ENCODE measurements around the gene KSR2.

DNA sequence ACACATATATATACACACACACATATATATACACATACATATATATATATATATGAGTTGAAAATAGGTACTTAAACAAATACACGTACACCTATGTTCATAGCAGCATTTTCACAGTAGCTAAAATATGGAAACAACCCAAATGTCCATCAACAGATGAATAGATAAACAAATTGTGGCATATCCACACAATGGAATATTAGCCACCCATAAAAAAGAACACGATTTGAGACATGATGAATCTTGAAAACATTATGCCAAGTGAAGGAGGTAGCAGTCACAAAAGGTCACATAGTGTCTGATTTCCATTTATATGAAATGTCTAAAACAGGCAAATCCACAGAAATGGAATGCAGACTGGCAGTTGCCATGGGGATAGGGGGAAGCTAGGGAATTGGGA lies 276.3 kb downstream of the KSR2 start:
- TF ChIP-seq POLR2A (IDR thresholded peaks at IDR 0.05; ENCODE audit: low read length): no peak
- no peak for TF ChIP-seq GATA1 (IDR thresholded peaks at IDR 0.05; ENCODE audit: low read depth, low read length)

All from erythroblast (primary cell).